ENCODE data around the gene LAPTM5.

GRCh38 chr1:30780409-30780808, 22.8 kb upstream of the LAPTM5 start:
- no peak for TF ChIP-seq KLF16 (CRISPR knock-in tag; IDR thresholded peaks at IDR 0.05)
- no peak for TF ChIP-seq KDM1A (CRISPR knock-in tag; IDR thresholded peaks at IDR 0.05)
- TF ChIP-seq DMAP1 (CRISPR knock-in tag; IDR thresholded peaks at IDR 0.05) = no peak
- TF ChIP-seq MXI1 (IDR thresholded peaks at IDR 0.05; ENCODE audit: borderline replicate concordance, low read depth, low read length) = no peak
- no peak for TF ChIP-seq REPIN1 (CRISPR knock-in tag; IDR thresholded peaks at IDR 0.05; ENCODE audit: borderline replicate concordance, low read depth)
- no peak for TF ChIP-seq PAX8 (CRISPR knock-in tag; IDR thresholded peaks at IDR 0.05; ENCODE audit: borderline replicate concordance)
- TF ChIP-seq ZNF431 (CRISPR knock-in tag; IDR thresholded peaks at IDR 0.05; ENCODE audit: borderline replicate concordance, low read depth) = no peak
- TF ChIP-seq, protein P1, sequence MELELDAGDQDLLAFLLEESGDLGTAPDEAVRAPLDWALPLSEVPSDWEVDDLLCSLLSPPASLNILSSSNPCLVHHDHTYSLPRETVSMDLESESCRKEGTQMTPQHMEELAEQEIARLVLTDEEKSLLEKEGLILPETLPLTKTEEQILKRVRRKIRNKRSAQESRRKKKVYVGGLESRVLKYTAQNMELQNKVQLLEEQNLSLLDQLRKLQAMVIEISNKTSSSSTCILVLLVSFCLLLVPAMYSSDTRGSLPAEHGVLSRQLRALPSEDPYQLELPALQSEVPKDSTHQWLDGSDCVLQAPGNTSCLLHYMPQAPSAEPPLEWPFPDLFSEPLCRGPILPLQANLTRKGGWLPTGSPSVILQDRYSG (CRISPR knock-in tag; IDR thresholded peaks at IDR 0.05) = no peak
- TF ChIP-seq KIAA2018 (CRISPR knock-in tag; IDR thresholded peaks at IDR 0.05; ENCODE audit: borderline replicate concordance) = no peak
- no peak for TF ChIP-seq CBX1 (IDR thresholded peaks at IDR 0.05; ENCODE audit: low read depth)
- TF ChIP-seq CTCF (CRISPR knock-in tag; IDR thresholded peaks at IDR 0.05) = no peak

All from HepG2 (cell line).